Amniotic stem cell (primary cell): ENCODE results near the gene SOX13.
"Not testable (repeated sequence)": the region's sequence is repeated elsewhere in the genome, so short reads cannot be mapped to it uniquely, and the experiment has no call there.

Experiments
- DNase-seq: peaks from one replicate; lab custom pipeline; 2025; lab: John Stamatoyannopoulos, UW

Gene SOX13

DNA sequence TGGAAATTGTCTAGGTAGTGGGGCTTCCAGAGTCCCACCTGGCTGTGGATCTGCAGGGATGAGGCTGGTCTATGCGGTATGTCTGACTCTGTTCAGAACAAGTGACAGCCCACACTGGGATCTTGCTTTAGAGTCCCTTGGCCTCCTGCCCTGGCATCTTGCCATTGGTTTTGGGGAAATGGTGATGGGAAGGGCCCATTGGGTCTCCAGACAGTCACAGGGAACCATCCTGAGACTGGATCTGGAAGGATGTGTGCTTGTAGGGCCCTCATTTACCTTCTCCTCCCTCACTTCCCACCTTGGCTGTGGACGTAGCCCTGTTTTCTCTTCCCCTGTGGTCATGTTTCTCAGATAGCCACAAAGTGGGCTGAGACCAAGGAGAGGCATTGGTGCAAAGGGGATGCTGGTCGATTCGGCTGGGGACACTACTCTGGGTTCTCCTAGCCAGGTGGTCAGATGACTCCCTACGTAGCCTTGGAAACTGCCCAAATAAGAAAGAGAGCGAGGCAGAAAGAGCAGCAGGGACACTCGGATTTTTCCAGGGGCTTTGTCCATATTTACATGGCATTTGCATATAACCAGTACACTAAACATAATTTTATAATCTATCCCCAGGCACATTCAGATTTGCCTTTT is 15.1 kb downstream of the SOX13 start:
- no peak for DNase-seq

DNA sequence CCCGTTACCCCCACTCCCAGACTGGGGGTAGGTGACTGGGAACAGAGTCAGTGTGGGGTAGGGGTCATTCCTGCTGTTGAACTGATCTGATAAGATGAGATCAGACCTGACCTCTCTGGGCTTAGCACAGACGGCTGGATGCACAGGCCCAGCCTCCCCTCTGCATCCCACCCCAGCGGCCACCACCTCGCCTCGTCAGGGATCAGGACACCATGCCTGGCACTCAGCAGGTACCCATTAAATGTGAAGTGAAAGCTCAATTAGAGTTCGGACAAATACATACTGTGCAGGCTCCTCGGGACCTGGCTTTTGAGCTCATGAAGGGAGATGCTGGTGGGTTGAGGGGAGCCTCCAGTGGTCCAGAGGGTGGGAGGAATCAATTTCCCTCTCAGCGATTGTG is 15.7 kb downstream of the SOX13 start:
- DNase-seq: no peak

DNA sequence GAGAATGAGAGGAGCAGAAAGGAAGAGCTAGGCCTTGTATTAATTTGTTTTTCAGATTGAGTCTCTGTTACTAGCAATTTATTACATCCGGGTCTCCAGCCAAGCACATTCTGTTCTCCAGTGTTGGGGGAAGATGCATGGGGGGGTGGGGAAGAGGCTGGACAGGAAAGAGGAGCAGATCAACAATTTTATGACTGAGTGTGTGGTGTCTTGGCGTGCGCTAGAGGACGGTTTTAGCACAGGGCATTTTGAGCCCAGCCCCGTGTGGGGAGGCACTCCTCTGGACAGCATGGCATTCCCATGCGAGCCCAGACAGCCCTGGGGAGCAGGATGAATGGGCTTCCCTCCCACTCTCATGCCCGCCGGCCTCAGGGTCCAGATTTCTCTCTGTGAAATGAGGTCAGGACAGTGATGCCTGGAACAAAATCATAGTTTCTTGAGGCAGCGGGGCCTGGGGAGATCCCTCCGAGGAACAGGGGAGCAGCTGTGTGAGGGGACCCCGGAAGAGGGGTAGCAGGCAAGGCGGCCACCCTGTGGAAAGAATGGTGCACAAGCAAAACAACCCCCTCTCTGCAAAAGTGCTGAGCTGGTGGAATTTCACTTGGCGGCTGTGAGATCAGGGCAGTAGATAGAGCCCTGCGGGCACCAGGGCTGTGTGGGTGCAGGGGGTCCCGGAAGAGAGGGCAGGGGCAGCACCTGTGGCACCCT is 16.3 kb downstream of the SOX13 start:
- DNase-seq: no peak

DNA sequence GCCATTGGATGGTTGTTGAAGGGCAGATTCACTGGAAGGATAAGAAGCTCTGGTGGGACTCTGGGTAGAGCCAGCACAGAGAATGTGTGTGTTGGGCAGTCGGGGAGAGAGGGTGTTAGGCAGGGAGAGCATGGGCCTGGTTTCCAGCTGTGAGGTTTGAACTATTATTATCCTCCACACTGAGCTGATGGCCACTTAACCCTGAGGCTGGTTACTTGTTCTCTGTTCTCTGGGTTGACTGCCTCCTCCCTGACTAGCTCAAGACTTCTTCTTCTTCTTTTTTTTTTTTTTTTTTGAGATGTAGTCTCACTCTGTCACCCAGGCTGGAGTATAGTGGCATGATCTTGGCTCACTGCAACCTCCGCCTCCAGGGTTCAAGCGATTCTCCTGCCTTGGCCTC is 17.2 kb downstream of the SOX13 start:
- not testable (repeated sequence) for DNase-seq

DNA sequence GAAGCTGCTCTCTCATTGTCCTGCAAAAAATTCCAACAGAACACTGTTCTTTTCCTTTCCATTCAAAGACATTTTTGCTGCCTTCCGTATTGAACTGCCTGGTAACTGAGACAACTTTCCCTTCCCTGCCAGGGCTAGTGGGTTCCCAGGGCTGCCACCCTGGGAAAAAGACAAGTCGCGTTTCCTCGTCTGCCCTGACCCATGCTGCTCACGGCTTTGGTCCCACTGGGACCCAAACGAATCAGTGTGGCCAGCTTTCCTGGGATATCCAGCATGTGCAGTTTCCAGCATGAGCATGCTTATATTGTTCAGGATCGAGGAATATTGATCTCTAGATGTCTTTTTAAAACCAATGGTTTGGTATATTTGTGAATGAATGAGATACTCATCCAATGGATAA is 18.2 kb downstream of the SOX13 start:
- no peak for DNase-seq

DNA sequence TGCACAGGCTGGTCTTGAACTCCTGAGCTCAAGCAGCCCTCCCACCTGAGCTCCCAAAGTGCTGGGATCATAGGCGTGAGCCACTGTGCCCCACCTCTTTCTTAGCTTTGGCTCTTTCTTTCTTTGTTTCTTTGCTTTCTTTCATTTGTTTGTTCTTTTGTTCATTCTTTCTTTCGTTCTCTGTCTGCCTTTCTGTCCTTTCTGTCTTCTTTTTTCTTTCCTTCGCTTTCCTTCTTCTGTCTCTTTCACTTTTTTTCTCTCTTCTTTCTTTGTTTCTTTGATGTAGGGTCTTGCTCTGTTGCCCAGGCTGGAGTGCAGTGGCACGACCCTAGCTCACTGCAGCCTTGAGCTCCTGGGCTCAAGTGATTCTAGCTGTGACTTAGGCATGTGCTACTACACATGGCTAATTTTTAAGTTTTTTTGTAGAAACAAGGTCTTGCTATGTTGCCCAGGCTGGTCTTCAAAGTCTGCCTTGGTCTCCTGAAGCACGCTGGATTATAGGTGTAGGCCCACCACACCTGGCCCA is 18.9 kb downstream of the SOX13 start:
- no peak for DNase-seq

DNA sequence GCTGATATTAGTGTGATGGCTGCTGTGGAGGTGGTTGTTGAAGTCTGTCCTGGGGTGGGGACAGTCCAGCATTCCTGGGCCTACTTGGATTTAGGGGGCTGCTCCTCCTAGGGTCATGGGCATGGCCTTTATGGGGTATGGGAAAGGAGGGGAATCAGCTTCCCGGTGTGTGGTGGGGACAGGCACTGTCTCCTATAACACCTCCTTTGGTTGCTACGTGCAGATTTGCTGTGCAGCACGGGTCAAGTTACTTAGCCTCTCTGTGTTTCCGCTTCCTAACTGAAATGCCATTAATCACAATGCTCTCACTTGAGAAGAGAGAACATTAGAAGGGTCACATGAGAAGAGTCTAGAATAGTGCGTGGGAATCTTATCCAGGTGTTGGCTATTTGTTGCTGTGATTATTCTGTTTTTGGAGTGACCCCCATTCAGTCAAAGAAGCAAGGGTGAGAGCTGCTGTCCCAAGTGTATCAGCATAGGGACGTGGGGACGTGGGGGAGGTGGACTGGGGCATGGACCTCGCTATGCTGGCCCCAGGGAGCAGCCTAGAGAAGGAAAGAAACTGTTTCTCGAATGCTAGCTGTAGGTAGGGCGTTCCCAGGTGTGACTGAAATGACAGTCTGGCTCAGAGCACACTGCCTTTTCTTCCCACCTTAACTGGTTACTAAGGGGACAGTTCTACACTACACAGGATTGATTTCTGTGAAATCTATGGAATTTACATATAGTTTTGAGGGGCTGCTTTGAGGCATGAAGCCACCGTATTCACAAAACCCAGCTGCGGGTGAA is 19.9 kb downstream of the SOX13 start:
- no peak for DNase-seq

DNA sequence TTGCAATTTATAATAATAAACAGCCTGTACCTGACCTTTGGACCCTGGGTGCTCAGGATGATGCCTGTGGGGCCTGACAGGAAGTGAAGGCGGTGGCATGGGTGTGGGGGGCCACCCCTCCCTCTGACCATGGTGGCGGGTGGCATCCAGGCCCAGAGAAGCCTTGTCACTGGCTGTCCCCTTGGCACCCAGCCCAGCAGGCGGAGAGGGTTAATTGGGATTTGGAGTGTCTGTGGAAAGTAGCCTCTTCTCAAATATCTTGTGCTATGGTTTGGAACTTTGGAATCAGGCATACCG is 20.5 kb downstream of the SOX13 start:
- no peak for DNase-seq

DNA sequence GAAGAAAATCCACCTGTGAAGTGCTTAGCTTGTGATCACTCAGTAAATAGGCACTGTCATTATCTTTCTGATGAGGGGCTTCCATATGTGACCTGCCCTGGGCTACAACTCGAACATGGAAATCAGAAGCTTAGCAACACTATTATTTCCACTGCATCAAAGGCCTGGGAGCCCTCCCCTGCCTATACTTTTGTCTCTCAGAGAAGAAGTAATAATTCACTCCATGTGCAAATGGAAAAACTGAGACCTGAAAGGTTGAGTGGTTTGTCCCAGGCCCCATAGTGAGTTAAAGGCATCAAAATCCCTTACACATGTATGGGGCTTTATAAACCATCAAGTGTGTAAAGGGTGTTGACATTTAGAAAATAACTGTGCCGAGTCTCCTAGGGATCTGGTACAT is 20.9 kb downstream of the SOX13 start:
- no peak for DNase-seq

DNA sequence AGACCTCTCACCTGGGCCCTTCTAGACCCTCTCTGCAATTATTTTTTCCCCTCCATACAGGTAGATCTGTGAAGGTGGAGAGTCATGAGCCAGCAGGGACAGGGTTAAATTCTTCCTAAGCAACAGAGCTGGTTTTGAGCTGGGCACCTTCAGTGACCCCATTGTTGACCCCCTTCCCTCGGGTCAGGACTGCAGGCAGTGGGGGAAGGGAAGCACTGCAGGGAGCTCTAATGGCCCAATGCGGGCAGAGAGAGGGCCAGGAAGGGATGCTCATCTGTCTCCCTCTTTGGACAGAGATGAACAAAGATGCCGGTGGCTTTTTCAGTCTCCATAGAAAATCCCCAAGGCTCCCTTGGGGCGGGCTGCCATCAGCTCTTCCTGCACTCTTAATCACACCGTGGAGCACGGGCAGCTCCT is 21.4 kb downstream of the SOX13 start:
- no peak for DNase-seq

DNA sequence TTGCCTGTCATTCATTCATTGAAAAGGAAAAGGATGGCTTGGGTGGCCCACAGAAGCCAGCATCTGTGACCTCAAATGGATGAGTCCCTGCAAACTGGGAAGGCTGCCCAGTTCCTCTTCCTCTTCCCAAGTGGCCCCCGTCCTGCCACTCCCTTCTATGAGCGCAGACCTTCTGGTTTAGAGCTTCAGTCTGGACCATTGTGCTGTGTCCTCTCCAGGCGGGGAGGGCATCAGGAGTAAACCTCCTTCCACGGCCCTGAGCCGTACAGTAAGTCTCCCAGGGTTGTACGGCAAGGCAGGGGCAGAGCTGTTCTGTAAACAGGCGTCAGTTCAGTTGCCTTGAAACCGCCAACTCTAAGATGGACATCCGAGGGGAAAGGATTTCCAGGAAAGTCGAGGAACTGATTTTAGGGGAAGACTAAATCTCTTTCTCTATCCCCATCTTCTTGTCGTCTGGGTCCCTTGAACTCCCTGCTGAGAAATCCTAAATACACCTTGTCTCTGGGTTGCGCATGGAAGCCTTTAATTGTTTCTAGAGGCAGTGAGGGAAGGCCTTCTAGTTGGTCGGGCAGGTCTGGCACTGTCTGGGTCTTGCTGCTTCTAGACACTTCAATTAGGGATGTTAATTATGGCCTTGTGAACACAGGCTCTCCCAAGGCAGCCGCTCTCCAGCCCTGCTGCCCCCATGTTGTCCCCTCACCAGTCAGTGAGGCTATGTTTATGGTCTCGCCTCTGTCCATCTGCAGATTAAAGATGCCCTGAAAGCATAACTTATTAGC is 22.1 kb downstream of the SOX13 start:
- DNase-seq: no peak

DNA sequence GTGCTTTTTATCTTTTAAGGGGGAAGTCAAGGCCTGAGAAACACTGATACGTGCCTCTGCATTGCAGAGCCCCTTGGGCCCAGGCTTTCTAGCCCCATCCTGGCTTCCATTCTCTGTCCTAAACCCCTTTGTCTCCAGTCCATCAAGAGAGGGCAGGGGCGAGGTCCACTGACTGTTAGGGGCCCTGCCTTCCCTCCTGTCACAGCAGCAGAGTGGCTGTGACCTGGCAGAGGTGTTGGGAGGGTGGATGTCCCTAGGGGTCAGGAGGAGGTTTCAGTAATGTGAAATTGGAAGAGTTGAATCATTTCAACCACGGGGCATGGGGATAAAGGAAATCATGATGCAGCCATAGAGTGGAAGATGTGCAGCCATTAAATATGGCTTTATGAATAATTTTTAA is 24.0 kb downstream of the SOX13 start:
- DNase-seq: no peak

DNA sequence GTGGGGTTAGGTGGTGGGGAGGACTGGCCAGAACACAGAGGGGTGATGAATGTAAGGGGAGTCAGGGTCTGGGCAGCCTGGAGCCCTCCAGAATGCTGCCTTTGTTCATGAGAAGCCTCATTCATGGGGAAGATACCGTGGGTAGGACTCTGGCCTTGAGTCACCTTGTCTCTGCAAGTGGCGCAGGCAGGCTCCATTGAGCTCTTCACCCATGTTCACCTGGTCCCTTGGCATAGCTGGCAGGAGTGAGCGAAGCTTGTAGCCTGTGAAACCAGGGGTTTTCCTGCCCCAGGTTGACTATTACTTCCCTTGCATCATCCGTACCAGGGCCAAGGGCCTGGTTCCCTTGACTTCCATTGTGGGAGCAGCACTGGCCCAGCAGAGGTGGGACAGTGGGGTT is 25.8 kb downstream of the SOX13 start:
- no peak for DNase-seq

DNA sequence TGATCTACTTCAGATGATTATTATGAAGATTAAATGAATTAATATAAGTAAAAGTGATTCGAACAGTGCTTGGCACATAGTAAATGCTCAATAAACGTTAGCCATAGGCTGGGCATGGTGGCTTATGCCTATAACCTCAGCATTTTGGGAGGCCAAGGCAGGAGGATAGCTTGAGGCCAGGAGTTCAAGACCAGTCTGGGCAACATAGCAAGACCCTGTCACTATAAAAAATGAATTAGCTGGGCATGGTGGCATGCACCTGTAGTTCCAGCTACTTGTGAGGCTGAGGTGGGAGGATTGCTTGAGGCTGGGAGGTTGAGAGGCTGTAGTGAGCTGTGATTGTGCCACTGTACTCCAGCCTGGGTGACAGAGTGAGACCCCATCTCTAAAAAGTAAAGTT is 26.8 kb downstream of the SOX13 start:
- not testable (repeated sequence) for DNase-seq

DNA sequence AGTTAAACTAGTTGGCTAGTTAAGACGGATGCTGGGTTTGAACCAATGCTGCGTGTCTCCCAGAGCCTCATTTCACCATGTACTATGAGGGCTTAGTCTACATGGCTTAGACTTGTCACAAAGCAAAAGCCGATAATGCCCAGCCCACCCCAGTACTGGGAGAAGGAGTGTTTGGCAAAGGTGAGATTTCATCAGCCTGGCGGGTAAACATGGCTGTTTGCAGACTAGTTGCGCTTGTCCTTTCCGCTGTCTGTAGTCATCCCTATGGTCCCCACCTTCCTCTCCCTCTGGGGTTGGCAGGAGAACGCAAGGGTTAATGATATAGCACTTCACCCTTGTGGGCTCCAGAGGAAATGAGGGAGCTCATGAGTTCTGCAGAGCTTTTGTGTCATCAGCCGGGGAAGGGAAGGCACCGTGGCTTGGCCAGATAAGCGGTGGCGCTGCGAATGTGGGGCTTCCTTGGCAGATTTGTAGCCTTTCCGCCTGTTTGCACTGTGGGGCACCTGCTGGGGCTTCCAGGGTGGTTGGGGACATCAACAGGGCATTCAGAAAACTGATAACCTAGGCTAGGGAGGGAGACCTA is 29.2 kb downstream of the SOX13 start:
- no peak for DNase-seq

DNA sequence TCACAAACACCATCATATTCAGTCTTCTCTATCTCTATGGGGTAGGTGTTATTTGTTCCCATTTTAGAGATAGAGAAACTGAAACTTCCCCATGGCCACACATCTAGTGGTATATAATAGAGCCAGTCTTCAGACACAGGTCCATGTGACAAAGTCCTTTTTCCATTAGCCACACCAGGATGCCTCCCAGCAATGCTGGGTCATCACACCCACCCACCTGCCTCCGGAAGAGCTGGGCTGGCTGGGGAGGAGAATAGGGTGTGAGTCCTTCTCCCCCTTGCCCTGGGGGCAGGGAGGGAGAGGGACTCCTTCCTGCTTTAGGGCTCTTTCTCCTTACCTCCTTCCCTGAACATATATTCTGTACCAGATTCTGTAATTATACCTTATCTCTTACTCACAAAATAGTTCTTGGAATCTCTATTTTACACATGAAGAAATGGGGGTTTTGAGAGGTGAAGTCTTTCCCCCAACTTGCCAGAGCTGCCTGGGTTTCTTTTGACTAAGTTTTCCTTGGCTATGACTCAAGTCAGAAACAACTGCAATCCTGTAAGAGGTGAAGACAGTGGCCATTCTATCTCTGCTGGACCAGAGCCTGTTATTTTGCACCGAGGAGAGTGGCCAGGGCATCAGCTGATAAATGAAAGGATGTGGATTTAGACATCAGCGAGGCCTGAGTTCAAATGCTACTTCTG is 30.0 kb downstream of the SOX13 start:
- DNase-seq: no peak

DNA sequence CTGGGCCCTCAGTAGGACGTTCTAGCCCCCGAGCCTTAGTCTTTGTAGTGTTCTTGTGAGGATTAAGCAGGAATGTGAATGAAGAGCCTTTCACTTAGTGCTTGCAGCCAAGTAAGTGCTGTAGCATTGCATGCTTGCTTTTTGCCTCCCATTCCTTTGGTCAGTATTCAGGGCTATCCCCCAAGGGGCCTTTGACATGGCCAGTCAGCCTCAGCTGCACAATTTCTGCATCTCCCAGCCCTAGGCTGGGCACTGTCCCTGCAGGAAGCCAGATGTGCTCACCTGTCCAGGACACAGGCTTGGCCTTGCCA is 30.5 kb downstream of the SOX13 start:
- no peak for DNase-seq

DNA sequence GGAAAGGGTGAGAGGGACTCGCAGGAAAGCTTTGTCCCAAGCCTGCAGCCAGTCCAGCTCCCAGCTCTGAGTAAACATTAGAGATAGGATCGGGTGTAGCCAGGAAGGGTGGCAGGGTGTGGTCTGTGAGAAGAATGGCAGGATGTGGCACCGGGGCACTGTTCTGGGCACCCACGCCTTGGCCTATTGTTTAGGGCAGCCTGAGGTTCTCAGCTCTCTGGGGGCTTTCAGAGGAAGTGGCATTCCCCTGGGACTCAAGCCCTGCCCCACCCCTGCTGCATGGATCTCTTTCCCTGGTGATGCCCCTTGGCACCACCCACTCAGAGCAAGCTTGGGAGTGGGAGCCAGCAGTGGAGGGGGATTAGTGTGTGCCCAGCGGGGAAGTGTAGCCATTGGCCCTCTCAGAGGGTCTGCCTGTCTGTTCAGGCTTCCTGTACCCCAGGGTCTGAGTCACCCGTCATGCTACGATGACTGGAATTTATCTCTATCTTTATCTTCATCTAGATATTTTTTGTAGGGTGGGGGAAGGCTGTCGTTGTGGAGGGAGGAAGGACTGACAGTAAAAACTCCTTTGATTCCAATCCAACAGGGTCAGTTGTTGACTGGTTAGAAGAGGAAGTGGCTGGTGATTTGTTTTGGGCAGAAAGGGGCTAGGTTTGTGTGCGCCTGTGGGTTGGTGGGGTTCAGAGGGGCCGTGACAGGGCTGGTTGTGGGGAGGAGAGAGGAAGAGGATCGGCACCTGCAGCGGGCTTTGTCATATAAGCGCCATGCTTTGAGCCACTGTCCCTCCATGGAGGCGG is 31.6 kb downstream of the SOX13 start:
- DNase-seq: no peak

DNA sequence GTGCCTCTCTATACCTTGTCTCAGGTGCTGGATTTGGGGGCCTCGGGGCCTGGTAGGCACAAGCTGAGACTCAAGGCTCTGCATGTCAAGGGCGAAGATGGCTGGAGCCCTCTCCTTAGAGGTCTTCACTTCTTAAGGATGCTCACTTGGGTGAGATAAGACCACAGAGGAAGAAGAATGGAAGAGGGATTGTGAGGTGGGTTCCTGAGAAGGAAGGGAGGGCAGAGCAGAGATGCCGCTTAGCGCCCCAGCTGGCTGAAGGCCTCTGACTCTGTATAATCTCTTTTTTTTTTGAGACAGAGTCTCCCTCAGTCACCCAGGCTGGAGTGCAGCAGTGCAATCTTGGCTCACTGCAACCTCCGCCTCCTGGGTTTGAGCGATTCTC is 32.2 kb downstream of the SOX13 start:
- DNase-seq: no peak

DNA sequence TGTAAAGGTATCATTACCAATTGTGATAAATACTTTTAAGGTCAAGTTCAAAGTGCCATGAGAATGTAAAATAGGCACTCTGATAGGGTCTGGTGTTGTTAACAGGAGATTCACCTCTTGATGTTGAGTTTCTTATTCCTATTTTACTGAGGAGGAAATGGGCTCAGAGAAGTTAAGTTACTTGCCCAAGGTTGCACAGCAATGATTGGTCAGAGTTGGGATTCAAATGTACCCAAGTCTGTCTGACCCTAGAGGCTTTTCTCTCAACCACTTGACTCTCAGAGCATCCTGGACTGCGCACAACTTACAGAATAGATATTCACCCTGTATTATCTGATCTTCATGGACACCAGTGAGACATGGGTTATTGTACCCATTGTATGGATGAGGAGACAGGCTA is 33.9 kb downstream of the SOX13 start:
- DNase-seq: no peak

DNA sequence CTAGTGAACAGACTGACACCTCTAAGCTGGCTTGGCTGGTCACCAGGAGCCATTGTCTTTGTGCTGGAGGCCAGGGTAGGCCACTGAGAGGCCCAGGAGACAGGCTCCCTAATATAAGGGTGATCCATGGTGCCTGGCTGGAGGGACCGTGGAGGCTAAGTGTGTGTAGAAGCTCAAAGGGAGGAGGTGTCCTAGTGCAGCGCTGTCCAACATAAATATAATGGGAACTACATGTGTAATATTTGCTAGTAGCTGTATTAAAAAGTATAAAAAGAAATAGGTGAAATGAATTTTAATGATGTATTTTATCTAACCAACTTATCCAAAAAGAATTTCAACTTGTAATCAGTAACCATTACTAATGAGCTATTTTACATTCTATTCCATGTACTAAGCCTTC is 35.0 kb downstream of the SOX13 start:
- no peak for DNase-seq
